HepG2 (cell line): ENCODE results near the gene TRIM74. TPM values are rescaled to one million over a fixed set of nuclear protein-coding genes. Genes with fewer than 3 reads are reported as not detected.
"Not testable (repeated sequence)": the region's sequence is repeated elsewhere in the genome, so short reads cannot be mapped to it uniquely, and the experiment has no call there.

Source experiments
- HNF4G ChIP-seq, 2 experiments: sonication (generic) in 1 of 2; formaldehyde crosslinking in 1 of 2; IDR thresholded peaks; 2 replicates each; pipeline versions ENCODE4 v1.4.0 to v1.6.1; 2011 to 2020; ENCODE audit warnings: borderline replicate concordance in 2 of 2, low read depth in 2 of 2, mild to moderate bottlenecking in 2 of 2, low read length in 1 of 2, missing genetic modification reagents in 1 of 2, moderate library complexity in 1 of 2
- KDM2A ChIP-seq: sonication (generic); formaldehyde crosslinking; IDR thresholded peaks from 2 replicates; pipeline ENCODE4 v1.4.0; 2020; ENCODE audit warnings: low read depth, missing genetic modification reagents, borderline replicate concordance
- PAXIP1 ChIP-seq: sonication (generic); formaldehyde crosslinking; conservative IDR thresholded peaks from 2 replicates; pipeline ENCODE4 v1.4.0; 2020; ENCODE audit warnings: mild to moderate bottlenecking, missing genetic modification reagents, moderate library complexity
- REPIN1 ChIP-seq: sonication (generic); formaldehyde crosslinking; IDR thresholded peaks from 2 replicates; pipeline ENCODE4 v1.8.0; 2022; ENCODE audit warnings: missing genetic modification reagents, low read depth, mild to moderate bottlenecking, borderline replicate concordance
- STAG1 ChIP-seq: sonication (generic); formaldehyde crosslinking; IDR thresholded peaks from 2 replicates; pipeline ENCODE4 v1.4.0; 2020; ENCODE audit warnings: missing genetic modification reagents
- TFE3 ChIP-seq: IDR thresholded peaks from 2 replicates; pipeline ENCODE4 v1.6.1; 2016
- ZGPAT ChIP-seq: IDR thresholded peaks from 2 replicates; pipeline ENCODE4 v1.6.1; 2016; ENCODE audit warnings: mild to moderate bottlenecking
- polyA plus RNA-seq, 8 experiments: library from polyadenylated mRNA; depleted of rRNA in 3 of 8; stranded (reverse) in 7 of 8; unstranded in 1 of 8; fragments of >200 nt; fragmentation: Illumina TruSeq in 4 of 8; extraction: Trizol in 4 of 8; gene quantifications; 2 replicates each; pipeline versions ENCODE4 v1.2.1 to v1.2.3, GENCODE V29; 2011 to 2016; ENCODE audit warnings: low read depth in 4 of 8, missing spikeins in 1 of 8, mixed read lengths in 1 of 8; ENCODE audit not compliant: insufficient read depth in 1 of 8
- total RNA-seq, 5 experiments: library from RNA; depleted of rRNA; stranded (reverse); fragments of >200 nt; fragmentation: Illumina TruSeq; extraction: Trizol; gene quantifications; 2 replicates each; pipeline ENCODE4 v1.2.3, GENCODE V29; 2016; ENCODE audit warnings: low read depth in 1 of 5
- TF ChIP-seq, protein P1 (sequence below): sonication (generic); formaldehyde crosslinking; IDR thresholded peaks from 2 replicates; pipeline ENCODE4 v1.5.0; 2020; ENCODE audit warnings: mild to moderate bottlenecking, missing genetic modification reagents, moderate library complexity
- TF ChIP-seq, protein P2 (sequence below): sonication (generic); formaldehyde crosslinking; IDR thresholded peaks from 2 replicates; pipeline ENCODE4 v1.4.0; 2020; ENCODE audit warnings: missing genetic modification reagents
- TF ChIP-seq, protein P3 (sequence below), 2 experiments: sonication (generic) in 1 of 2; formaldehyde crosslinking in 1 of 2; IDR thresholded peaks; 2 replicates each; pipeline versions ENCODE4 v1.4.0 to v1.6.1; 2018 to 2020; ENCODE audit warnings: missing genetic modification reagents in 2 of 2, borderline replicate concordance in 1 of 2, low read depth in 1 of 2, mild to moderate bottlenecking in 1 of 2, missing biosample characterization in 1 of 2

The TRIM74 gene
- total and polyA plus RNA-seq, 2 of the 13 experiments (the other 11 are each of a cell fraction or from before 2014, with no cell fraction given), result 0.51 to 1.4 TPM

DNA sequence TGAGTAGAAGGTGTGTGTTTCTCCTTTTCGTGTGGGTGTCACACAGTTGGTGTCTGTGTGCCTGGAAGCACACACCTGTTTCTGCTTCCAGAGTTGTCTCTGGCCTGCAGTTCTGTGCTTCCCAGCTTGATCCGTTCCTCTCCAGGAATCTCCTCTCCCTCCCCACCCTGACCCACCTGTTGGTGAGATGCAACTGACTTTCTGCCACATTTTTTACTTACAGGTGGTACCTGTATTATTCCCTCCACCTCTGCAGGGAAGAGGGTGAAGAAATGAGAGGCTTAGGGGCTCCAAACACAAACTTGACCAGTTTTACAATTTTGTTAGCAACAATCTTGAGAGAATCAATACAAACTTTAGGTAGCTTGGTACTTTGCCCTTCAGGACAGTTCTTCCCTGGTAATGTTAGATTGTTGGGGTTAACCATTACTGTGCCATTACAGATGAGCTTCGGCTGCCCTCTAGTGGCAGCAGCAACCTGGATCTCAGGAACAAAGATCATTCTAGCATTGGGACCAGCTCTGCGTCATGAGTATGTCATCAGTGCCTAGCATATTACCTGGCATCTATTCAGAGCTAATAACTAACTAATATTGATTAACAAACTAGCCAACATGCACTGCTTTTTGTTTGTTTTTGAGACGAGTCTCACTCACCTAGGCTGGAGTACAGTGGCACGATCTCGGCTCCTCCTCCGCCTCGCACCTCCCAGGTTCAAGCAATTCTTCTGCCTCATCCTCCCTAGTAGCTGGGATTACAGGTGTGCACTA lies 54.3 kb downstream of the TRIM74 start (continued):
- TF ChIP-seq, protein P1, sequence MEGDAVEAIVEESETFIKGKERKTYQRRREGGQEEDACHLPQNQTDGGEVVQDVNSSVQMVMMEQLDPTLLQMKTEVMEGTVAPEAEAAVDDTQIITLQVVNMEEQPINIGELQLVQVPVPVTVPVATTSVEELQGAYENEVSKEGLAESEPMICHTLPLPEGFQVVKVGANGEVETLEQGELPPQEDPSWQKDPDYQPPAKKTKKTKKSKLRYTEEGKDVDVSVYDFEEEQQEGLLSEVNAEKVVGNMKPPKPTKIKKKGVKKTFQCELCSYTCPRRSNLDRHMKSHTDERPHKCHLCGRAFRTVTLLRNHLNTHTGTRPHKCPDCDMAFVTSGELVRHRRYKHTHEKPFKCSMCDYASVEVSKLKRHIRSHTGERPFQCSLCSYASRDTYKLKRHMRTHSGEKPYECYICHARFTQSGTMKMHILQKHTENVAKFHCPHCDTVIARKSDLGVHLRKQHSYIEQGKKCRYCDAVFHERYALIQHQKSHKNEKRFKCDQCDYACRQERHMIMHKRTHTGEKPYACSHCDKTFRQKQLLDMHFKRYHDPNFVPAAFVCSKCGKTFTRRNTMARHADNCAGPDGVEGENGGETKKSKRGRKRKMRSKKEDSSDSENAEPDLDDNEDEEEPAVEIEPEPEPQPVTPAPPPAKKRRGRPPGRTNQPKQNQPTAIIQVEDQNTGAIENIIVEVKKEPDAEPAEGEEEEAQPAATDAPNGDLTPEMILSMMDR (CRISPR knock-in tag), result peak; percentile 86
- TF ChIP-seq, protein P2, sequence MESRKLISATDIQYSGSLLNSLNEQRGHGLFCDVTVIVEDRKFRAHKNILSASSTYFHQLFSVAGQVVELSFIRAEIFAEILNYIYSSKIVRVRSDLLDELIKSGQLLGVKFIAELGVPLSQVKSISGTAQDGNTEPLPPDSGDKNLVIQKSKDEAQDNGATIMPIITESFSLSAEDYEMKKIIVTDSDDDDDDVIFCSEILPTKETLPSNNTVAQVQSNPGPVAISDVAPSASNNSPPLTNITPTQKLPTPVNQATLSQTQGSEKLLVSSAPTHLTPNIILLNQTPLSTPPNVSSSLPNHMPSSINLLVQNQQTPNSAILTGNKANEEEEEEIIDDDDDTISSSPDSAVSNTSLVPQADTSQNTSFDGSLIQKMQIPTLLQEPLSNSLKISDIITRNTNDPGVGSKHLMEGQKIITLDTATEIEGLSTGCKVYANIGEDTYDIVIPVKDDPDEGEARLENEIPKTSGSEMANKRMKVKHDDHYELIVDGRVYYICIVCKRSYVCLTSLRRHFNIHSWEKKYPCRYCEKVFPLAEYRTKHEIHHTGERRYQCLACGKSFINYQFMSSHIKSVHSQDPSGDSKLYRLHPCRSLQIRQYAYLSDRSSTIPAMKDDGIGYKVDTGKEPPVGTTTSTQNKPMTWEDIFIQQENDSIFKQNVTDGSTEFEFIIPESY (CRISPR knock-in tag), result peak; percentile 35; the same call in 1 of the 2 replicates
- TF ChIP-seq ZGPAT (CRISPR knock-in tag) (peak; percentile 26; the same call in 1 of the 2 replicates), HNF4G (IDR thresholded peaks at IDR 0.05; ENCODE audit: borderline replicate concordance, low read depth, low read length) (peak; percentile 36; the same call in 1 of the 2 replicates), KDM2A (CRISPR knock-in tag) (peak; percentile 31; the same call in 1 of the 2 replicates), PAXIP1 (peak; percentile 39; the same call in 1 of the 2 replicates), REPIN1 (CRISPR knock-in tag) (peak; percentile 50; the same call in 1 of the 2 replicates), TFE3 (CRISPR knock-in tag) (0 out of 2 replicates have a peak, but pooled peaks have one; percentile 23), STAG1 (CRISPR knock-in tag) (peak; percentile 69)
- not testable (repeated sequence) for TF ChIP-seq HNF4G (CRISPR knock-in tag; IDR thresholded peaks at IDR 0.05; ENCODE audit: borderline replicate concordance, low read depth)
- TF ChIP-seq, protein P3, sequence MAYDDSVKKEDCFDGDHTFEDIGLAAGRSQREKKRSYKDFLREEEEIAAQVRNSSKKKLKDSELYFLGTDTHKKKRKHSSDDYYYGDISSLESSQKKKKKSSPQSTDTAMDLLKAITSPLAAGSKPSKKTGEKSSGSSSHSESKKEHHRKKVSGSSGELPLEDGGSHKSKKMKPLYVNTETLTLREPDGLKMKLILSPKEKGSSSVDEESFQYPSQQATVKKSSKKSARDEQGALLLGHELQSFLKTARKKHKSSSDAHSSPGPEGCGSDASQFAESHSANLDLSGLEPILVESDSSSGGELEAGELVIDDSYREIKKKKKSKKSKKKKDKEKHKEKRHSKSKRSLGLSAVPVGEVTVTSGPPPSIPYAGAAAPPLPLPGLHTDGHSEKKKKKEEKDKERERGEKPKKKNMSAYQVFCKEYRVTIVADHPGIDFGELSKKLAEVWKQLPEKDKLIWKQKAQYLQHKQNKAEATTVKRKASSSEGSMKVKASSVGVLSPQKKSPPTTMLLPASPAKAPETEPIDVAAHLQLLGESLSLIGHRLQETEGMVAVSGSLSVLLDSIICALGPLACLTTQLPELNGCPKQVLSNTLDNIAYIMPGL (CRISPR knock-in tag; IDR thresholded peaks at IDR 0.05; ENCODE audit: borderline replicate concordance in 1 of 2, low read depth in 1 of 2), result peak; percentile 42 to 49; a peak in 3 of 4 replicates
